WTC11 (cell line): ENCODE results near the gene KCNK3. TPM values are rescaled to one million over a fixed set of nuclear protein-coding genes. Genes with fewer than 3 reads are reported as not detected.

Source experiments
- ATAC-seq: fragments of 200-7000 bp; cut with Tn5 transposase; 2 replicates; pipeline ENCODE4 v1.10.0; 2021; ENCODE audit warnings: mild to moderate bottlenecking, moderate library complexity
- CTCF ChIA-PET: fragments of 300-600 bp; sonication (Branson Sonifier 250); formaldehyde crosslinking; loops from one replicate; lab custom pipeline; 2021; ENCODE audit warnings: antibody characterized with exemption; lab: Charles Lee
- POLR2A ChIA-PET: fragments of 350-600 bp; sonication (Branson Sonifier 250); formaldehyde crosslinking; loops from one replicate; lab custom pipeline; 2021; ENCODE audit warnings: antibody characterized with exemption; lab: Charles Lee
- DNase-seq: peaks from one replicate; pipeline ENCODE4 v3.0.0; 2021; ENCODE audit warnings: low spot score
- H3K27ac Mint-ChIP-seq: 2 replicates; pipeline ENCODE4 v1.8.0; 2021; ENCODE audit warnings: mixed read lengths
- H3K27me3 Mint-ChIP-seq: 2 replicates; pipeline ENCODE4 v1.8.0; 2021; ENCODE audit warnings: low read depth, mild to moderate bottlenecking, moderate library complexity, mixed read lengths
- H3K36me3 Mint-ChIP-seq: 2 replicates; pipeline ENCODE4 v1.8.0; 2021; ENCODE audit warnings: mixed read lengths
- H3K4me1 Mint-ChIP-seq: 2 replicates; pipeline ENCODE4 v1.8.0; 2022; ENCODE audit warnings: mixed read lengths
- H3K4me3 Mint-ChIP-seq: 2 replicates; pipeline ENCODE4 v1.8.0; 2021; ENCODE audit warnings: mild to moderate bottlenecking, moderate library complexity, mixed read lengths
- H3K9me3 Mint-ChIP-seq: 2 replicates; pipeline ENCODE4 v1.8.0; 2021; ENCODE audit warnings: mixed read lengths
- ESRRA ChIP-seq: sonication (generic); formaldehyde crosslinking; IDR thresholded peaks from 2 replicates; pipeline ENCODE4 v1.8.1; 2022; ENCODE audit warnings: mild to moderate bottlenecking, missing genetic modification reagents, borderline replicate concordance
- ETV6 ChIP-seq: sonication (generic); formaldehyde crosslinking; IDR thresholded peaks from 2 replicates; pipeline ENCODE4 v1.8.1; 2022; ENCODE audit warnings: mild to moderate bottlenecking, missing genetic modification reagents
- FOXK1 ChIP-seq: sonication (generic); formaldehyde crosslinking; IDR thresholded peaks from 2 replicates; pipeline ENCODE4 v1.8.0; 2022; ENCODE audit warnings: mild to moderate bottlenecking, moderate library complexity, missing genetic modification reagents
- JAZF1 ChIP-seq: fragments of 250-450 bp; sonication (Bioruptor Pico); IDR thresholded peaks from 2 replicates; pipeline ENCODE4 v1.9.0; 2021; ENCODE audit warnings: moderate library complexity, mild to moderate bottlenecking, inconsistent platforms
- JUN ChIP-seq: sonication (generic); formaldehyde crosslinking; IDR thresholded peaks from 2 replicates; pipeline ENCODE4 v1.8.0; 2023; ENCODE audit warnings: mild to moderate bottlenecking, missing genetic modification reagents
- MYBL2 ChIP-seq: sonication (generic); formaldehyde crosslinking; IDR thresholded peaks from 2 replicates; pipeline ENCODE4 v1.8.1; 2023; ENCODE audit warnings: mild to moderate bottlenecking, moderate library complexity, missing genetic modification reagents
- NR1H2 ChIP-seq: sonication (generic); formaldehyde crosslinking; IDR thresholded peaks from 2 replicates; pipeline ENCODE4 v1.9.0; 2021; ENCODE audit warnings: mild to moderate bottlenecking, moderate library complexity, missing genetic modification reagents
- TEAD1 ChIP-seq: sonication (generic); formaldehyde crosslinking; IDR thresholded peaks from 2 replicates; pipeline ENCODE4 v1.8.0; 2022; ENCODE audit warnings: mild to moderate bottlenecking, missing genetic modification reagents
- ZBTB21 ChIP-seq: sonication (generic); formaldehyde crosslinking; IDR thresholded peaks from 2 replicates; pipeline ENCODE4 v1.8.1; 2023; ENCODE audit warnings: mild to moderate bottlenecking, missing genetic modification reagents, borderline replicate concordance
- ZNF121 ChIP-seq: sonication (generic); formaldehyde crosslinking; IDR thresholded peaks from 2 replicates; pipeline ENCODE4 v1.8.0; 2023; ENCODE audit warnings: missing genetic modification reagents
- ZNF138 ChIP-seq: sonication (generic); formaldehyde crosslinking; conservative IDR thresholded peaks from 2 replicates; pipeline ENCODE4 v1.8.1; 2022; ENCODE audit warnings: mild to moderate bottlenecking, moderate library complexity, missing genetic modification reagents
- total RNA-seq: library from RNA; stranded (reverse); gene quantifications from 3 replicates; pipeline ENCODE4 v1.2.3, GENCODE V29; 2021
- TF ChIP-seq, protein P1 (sequence below): sonication (generic); formaldehyde crosslinking; conservative IDR thresholded peaks from 2 replicates; pipeline ENCODE4 v1.8.1; 2023; ENCODE audit warnings: mild to moderate bottlenecking, low read depth, missing genetic modification reagents, moderate library complexity
- TF ChIP-seq, protein P2 (sequence below): sonication (generic); formaldehyde crosslinking; IDR thresholded peaks from 2 replicates; pipeline ENCODE4 v1.8.1; 2022; ENCODE audit warnings: mild to moderate bottlenecking, moderate library complexity, missing genetic modification reagents
- TF ChIP-seq, protein P3 (sequence below): sonication (generic); formaldehyde crosslinking; IDR thresholded peaks from 2 replicates; pipeline ENCODE4 v1.8.1; 2023; ENCODE audit warnings: mild to moderate bottlenecking, missing genetic modification reagents, moderate library complexity
- TF ChIP-seq, protein P4 (sequence below): fragments of 250-450 bp; sonication (Bioruptor Pico); IDR thresholded peaks from 2 replicates; pipeline ENCODE4 v1.8.0; 2021; ENCODE audit warnings: mild to moderate bottlenecking

Gene KCNK3
- total RNA-seq, 1 experiment from 2014 or later, result 0.22 TPM

GRCh38 chr2:26666671-26667070 lies 25.9 kb upstream of the KCNK3 start:
- peaks cover 2% of the 10 kb centered on the region for H3K36me3 Mint-ChIP-seq
- DNase-seq (no peak), ATAC-seq (no peak)
- CTCF ChIA-PET, result no interaction called here
- POLR2A ChIA-PET, result no interaction called here
- TF ChIP-seq MYBL2, result no peak
- no peak for TF ChIP-seq FOXK1 (CRISPR knock-in tag)
- no peak for TF ChIP-seq JUN
- H3K27me3 Mint-ChIP-seq, result no peaks in the 10 kb centered on the region; the same call in 1 of the 2 replicates
- H3K27ac Mint-ChIP-seq, result no peak overlapping the region
- no peaks in the 10 kb centered on the region for H3K4me1 Mint-ChIP-seq
- H3K9me3 Mint-ChIP-seq, result peaks cover 11% of the 10 kb centered on the region
- H3K4me3 Mint-ChIP-seq, result no peak overlapping the region

GRCh38 chr2:26668041-26668440 lies 24.5 kb upstream of the KCNK3 start:
- no peak for DNase-seq
- Mint-ChIP-seq H3K27me3 (no peaks in the 10 kb centered on the region; the same call in 1 of the 2 replicates), H3K27ac (no peak overlapping the region), H3K9me3 (peaks cover 11% of the 10 kb centered on the region), H3K4me1 (0 out of 2 replicates have a peak, but pooled peaks cover 4% of the 10 kb centered on the region)
- CTCF ChIA-PET, result no interaction called here
- ATAC-seq, result no peak
- TF ChIP-seq, protein P1, sequence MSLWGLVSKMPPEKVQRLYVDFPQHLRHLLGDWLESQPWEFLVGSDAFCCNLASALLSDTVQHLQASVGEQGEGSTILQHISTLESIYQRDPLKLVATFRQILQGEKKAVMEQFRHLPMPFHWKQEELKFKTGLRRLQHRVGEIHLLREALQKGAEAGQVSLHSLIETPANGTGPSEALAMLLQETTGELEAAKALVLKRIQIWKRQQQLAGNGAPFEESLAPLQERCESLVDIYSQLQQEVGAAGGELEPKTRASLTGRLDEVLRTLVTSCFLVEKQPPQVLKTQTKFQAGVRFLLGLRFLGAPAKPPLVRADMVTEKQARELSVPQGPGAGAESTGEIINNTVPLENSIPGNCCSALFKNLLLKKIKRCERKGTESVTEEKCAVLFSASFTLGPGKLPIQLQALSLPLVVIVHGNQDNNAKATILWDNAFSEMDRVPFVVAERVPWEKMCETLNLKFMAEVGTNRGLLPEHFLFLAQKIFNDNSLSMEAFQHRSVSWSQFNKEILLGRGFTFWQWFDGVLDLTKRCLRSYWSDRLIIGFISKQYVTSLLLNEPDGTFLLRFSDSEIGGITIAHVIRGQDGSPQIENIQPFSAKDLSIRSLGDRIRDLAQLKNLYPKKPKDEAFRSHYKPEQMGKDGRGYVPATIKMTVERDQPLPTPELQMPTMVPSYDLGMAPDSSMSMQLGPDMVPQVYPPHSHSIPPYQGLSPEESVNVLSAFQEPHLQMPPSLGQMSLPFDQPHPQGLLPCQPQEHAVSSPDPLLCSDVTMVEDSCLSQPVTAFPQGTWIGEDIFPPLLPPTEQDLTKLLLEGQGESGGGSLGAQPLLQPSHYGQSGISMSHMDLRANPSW, result no peak
- no peak for TF ChIP-seq NR1H2 (CRISPR knock-in tag)
- TF ChIP-seq, all 79 proteins: peak for 0
- POLR2A ChIA-PET, result no interaction called here
- H3K4me3 Mint-ChIP-seq, result no peak overlapping the region
- peaks cover 2% of the 10 kb centered on the region for H3K36me3 Mint-ChIP-seq

DNA sequence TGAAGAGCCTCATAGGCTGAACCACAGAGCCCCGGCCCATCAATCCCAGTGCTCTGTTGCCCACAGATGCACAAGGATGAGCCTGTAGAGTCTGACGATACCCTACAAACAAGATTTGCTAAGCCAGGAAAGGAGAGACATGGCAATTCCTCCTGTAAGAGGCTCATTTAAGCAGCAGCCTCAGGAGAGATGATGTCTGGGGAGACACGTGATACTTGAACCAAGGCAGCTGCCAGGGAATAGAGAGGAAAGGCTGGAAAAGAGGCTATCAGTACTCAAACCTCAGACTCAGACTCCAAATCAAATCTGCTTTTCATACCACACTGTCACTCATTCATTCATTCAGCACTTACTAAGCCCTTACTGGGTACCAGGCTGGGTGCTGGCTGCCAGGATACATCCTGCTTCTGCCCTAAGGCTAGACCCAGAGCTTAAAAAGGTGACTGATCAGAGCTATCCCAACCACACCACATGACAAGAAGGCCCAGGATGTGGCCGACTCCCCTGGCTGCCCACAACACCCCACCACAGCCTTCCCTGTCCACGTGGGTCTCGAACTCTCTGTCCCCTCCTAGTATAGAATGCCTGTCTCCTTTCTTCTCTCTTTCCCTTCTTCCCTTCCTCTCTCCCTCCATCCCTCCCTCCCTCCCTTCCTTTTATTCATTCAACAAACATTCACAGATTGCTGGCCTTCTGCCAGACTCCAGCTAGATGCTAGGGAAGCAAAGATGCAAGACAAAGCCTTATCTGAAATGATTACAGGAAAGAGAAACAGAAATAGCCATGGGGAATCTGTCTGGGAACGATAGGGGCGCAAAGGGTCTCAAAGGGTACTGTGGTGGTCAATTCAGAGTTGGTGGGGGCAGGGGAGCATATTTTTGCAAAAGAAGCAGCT lies 23.4 kb upstream of the KCNK3 start:
- TF ChIP-seq ESRRA (CRISPR knock-in tag), result no peak
- DNase-seq, result no peak
- Mint-ChIP-seq H3K36me3 (peaks cover 2% of the 10 kb centered on the region), H3K4me1 (0 out of 2 replicates have a peak, but pooled peaks cover 4% of the 10 kb centered on the region), H3K27ac (no peak overlapping the region), H3K27me3 (no peaks in the 10 kb centered on the region; the same call in 1 of the 2 replicates), H3K4me3 (no peak overlapping the region), H3K9me3 (peaks cover 11% of the 10 kb centered on the region)
- ChIA-PET POLR2A (no interaction called here), CTCF (no interaction called here)
- no peak for ATAC-seq

- no peak overlapping the region for H3K27ac Mint-ChIP-seq
- no peak for DNase-seq
- TF ChIP-seq, protein P2, sequence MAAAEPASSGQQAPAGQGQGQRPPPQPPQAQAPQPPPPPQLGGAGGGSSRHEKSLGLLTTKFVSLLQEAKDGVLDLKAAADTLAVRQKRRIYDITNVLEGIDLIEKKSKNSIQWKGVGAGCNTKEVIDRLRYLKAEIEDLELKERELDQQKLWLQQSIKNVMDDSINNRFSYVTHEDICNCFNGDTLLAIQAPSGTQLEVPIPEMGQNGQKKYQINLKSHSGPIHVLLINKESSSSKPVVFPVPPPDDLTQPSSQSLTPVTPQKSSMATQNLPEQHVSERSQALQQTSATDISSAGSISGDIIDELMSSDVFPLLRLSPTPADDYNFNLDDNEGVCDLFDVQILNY (CRISPR knock-in tag), result no peak
- TF ChIP-seq ZBTB21 (CRISPR knock-in tag) (no peak), ZNF121 (no peak), ZNF138 (no peak), MYBL2 (no peak), JAZF1 (no peak), ETV6 (no peak), TEAD1 (CRISPR knock-in tag) (no peak)
- TF ChIP-seq, protein P3, sequence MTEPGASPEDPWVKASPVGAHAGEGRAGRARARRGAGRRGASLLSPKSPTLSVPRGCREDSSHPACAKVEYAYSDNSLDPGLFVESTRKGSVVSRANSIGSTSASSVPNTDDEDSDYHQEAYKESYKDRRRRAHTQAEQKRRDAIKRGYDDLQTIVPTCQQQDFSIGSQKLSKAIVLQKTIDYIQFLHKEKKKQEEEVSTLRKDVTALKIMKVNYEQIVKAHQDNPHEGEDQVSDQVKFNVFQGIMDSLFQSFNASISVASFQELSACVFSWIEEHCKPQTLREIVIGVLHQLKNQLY, result no peak
- TF ChIP-seq, protein P4, sequence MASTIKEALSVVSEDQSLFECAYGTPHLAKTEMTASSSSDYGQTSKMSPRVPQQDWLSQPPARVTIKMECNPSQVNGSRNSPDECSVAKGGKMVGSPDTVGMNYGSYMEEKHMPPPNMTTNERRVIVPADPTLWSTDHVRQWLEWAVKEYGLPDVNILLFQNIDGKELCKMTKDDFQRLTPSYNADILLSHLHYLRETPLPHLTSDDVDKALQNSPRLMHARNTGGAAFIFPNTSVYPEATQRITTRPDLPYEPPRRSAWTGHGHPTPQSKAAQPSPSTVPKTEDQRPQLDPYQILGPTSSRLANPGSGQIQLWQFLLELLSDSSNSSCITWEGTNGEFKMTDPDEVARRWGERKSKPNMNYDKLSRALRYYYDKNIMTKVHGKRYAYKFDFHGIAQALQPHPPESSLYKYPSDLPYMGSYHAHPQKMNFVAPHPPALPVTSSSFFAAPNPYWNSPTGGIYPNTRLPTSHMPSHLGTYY, result no peak
- TF ChIP-seq, all 79 proteins: peak for 0
- Mint-ChIP-seq H3K27me3 (no peaks in the 10 kb centered on the region; the same call in 1 of the 2 replicates), H3K36me3 (peaks cover 2% of the 10 kb centered on the region), H3K4me3 (no peak overlapping the region), H3K4me1 (0 out of 2 replicates have a peak, but pooled peaks cover 4% of the 10 kb centered on the region), H3K9me3 (peaks cover 11% of the 10 kb centered on the region)
- ChIA-PET POLR2A (no interaction called here), CTCF (no interaction called here)
- no peak for ATAC-seq
Observed at GRCh38 chr2:26670171-26670570, 22.4 kb upstream of the KCNK3 start.
